Measurements from ENCODE around the gene RFX5.

DNA sequence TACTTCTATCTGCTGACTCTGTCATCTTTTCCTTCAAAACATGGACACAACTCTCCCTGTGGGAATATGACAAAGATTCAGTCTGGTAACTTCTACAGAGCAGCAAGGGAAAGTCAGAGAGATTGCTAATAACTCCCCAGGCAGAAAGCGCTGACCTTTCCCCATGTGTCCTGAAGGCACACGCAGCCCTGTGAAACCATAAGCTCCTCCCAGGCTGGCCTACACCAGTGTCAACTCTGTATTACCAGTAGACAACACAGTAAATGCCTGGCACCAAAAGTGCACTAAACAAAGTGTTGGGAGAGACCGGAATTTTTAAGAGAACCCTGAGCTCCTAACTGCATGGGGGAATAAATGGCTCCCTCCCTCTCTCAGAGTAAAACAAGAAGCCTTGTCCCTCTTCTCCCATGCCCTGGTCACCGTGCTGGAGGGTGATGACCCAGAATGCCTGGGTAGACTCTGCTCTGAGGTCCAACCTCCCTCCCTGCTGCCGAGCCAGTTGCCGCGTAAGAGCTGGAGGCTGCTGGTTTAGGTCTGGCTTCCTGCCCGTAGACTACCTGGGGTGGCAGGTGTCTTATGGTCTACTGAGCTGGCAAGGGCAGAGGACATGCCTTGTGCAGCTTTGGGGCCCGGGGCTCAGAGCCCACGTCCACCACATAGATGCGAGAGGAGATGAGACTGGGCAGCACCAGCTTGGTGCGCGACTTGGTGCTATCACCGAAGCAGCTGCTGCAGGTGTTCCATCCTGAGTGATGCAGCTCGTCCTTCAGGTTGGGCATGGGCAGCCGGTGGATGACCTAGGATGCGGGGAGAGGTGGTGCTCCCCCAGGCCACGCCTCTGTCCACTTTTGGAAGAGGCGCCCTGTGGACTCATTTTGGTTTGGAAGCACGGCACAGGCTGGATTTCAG is 21.6 kb upstream of the RFX5 start:
- TF ChIP-seq CEBPB (IDR thresholded peaks at IDR 0.05; ENCODE audit: low read depth) (no peak), POLR2A (IDR thresholded peaks at IDR 0.05; ENCODE audit: borderline replicate concordance, extremely low read depth, insufficient read depth, insufficient read length) (no peak), SIN3A (IDR thresholded peaks at IDR 0.05; ENCODE audit: low read depth) (no peak)

Measured in HCT116 (cell line).